ENCODE results near the gene KLF6.
A peak's percentile ranks its signal among the peaks of the same experiment; 100 is the strongest.

The KLF6 gene

DNA sequence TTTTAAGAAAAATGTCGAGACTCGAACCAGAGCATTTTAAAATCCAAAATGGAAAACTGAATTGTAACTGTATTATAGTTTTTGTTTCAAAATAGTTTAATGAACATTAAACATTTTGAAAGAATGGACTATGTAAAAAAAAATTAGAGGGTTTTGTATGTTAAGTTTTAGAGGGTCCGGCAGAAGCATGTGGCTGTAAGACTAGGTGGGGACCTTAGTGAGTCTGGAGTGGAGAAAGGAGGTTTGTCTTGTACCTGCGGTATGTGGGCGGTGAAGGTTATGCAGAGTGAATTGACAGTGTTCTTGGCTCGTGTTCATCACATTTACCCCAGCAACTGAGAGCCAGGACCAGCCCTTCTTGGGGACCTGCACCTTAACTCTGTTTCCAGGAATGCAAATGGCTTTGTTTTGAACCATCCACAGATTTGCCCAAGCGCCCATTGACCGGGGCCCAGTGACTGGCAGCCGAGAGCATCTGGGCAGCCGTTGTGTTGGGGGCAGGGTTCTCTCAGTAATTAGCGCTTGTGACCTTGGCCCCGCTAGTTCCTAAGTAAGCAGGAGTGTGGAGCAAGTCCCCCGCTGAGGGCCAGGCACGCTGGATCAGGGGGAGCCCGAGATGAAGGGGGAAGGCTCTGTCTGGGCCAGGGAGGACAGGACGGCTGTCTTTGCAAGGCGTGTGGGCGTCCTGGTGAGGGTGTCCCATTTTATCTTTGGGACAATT, 1.4 kb upstream of the KLF6 start:
- peak; percentile 61 for DNase-seq

DNA sequence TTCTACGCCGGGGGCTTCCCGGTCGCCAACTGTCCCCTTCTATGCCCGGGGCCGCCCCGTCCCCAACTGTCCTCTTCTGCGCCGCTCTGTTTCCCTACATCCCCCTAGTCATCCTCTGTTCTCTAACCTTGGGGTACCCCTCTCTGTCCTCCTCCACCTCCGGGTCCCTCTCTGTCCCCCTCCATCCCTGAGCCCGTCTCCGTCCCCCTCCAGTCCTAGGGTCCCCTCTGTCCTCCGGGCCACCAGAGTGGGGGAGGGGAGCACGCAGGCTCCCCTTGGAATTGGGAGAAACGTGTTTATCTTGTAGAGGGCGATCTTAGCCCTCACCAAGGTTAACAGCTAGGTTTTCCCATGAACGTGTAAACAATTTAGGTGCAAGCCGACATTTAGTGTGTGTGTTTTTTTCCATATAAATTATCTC, 852 bp upstream of the KLF6 start:
- DNase-seq, result peak; percentile 63

DNA sequence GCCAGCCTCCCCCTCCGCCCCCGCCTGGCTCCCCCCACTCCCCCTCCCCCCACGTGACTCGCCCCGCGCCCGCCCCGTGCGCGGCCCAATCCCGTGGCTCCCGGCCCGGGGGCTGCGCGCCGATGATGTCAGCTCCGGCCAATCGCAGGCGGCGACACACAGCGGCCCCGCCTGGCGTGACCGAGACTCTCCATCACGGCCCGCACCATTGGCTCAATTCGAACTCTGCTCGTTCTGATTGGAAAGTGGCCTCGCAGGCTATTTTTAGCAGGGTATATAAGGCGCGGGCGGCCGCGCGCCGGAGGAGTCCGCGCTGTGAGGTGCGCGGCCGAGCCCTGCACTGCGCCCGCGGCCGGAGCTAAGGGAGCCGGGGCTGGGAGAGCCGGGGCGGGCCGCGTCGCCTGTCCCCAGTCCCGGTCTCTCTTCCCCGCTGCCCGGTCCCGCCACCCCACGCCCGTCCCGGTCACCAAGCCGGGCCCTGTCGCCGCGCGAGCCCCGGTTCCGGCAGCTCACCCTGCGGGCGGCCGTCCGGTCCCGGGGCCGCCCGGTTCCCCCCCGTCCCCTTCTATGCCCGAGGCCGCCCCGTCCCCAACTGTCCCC, 342 bp upstream of the KLF6 start:
- DNase-seq, result peak; percentile 99

DNA sequence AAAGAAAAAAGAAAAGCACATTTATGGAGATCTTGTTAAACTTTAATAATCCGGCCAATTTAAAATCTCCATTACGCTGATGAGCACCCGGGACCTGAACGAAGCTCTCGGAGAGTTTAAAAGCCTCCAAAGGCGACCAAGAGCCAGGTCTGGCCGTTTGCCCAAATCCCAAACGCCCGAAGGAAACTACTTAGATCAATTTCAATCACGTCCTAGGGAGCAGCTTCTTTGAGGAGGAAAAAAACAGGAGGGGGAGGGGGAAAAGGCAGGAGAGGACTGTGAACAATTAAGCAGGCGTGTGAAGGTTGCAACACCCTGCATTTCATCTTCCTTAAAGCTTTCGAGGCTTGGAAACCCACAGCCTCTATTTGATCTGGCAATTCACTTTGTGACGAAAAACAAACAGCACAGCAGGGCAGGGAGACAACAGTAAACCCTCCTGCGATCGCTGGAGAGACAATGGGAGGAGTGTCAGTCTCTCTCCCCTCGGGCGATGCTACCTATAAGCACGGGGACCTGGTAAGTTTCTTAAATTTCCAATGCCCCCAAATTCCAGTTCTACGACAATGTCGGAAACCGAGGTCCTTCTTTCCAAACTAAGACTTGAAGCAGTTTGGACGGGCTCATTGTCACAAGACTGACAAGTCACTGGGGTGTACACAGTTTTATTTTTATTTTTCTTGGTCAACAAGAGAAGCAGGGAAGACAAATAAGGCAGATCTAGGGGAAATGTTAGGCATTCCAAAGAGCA, 1.2 kb downstream of the KLF6 start:
- DNase-seq, result no peak

DNA sequence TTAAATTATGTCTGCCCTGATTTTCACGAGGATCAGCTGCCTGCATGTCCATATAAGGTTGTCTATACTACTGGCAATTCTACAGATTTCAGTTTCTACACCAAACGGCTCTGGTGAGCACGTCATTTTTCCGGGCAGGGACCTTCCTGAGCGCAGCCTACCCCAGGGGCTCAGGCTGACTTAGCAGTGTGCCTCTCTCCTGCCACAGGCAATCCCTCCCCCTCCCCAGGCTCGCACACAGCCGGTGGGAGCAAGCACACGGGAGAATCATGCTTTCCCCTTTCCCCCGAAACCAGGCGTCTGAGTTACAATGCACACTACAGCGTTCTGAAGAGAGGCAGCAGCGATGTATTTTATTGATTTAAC, 1.7 kb downstream of the KLF6 start:
- peak; percentile 79 for DNase-seq

DNA sequence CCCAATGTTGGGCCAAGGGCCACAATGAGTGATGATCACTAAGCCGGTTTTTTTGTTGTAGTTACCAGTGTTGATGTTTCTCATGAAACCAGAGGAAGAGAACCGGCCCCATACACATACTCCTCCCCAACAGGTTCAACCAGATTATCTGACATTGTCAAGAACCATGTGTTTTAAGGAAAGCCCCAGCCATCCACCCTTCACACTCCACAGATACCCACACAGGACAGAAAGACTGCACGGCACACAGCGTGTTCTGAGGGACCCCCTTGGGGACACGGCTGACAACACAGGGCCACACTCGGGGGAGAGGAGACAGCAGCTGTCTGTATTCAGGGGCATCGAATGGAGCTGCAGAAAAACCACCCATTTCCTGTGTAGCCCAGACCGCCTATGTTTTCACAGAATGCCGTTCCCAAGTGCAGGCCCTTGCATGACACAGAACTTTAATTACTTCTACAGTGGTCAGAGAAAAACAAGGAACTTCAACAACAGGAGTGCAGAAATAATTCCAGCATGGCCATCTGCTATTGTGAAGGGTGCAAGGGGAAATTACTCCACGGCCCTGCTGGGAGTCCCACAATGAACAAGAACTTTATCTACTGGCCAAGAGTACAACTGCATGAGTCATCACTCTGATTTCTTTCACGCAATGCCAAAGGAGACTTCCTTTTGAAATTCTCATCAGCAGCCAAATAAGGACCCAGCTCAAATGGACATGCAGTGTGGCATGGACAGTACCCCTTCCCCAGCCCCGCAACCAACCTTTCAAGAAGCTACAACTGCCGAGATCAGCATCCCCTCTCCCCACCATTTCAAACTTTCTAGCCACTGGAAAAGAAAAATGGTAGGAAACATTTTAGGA, 2.3 kb downstream of the KLF6 start:
- peak; percentile 65 for DNase-seq

DNA sequence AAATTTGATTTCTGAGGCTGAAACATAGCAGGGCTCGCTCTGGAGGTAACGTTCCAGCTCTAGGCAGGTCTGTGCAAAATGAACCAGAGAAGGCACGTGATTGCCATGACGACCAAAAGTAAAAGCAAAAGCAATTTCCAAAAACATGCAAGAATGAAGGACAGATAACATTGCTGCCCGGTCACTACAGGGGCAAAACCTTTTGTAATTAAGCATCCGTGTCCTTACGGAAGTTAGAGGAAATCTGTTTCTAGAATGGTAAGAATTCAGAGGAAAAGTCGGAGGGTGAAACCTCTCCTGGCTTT, 2.9 kb downstream of the KLF6 start:
- DNase-seq, result no peak

DNA sequence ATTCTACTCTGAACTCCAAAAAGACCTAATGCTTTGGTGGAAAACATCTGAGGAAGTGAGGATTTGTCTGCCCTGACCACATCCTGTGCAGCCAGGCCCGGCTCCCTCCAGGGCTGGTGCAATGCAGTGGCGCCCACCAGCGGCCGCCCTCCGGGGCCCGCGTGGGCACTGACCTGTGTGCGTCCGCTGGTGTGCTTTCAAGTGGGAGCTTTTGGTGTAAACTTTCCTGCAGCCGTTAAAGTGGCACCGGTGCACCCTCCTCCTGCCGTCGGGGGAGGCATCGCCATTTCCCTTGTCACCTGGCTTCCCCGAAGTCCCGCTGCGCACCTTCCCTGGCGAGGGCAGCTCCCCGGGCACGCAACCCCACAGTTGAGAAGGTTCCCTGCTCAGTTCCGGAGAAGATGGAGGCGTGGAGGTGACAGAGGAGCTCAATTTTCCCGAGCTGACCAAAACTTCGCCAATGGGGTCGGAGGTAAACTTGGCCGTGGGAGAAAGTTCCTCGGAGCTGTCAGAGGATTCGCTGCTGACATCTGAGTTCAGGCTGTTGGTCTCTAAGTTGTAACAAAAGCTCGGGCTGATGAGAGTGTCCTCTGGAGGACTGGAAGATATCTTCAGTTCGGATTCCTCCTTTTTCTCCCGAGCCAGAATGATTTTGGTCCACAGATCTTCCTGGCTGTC, 3.4 kb downstream of the KLF6 start:
- peak; percentile 67 for DNase-seq

DNA sequence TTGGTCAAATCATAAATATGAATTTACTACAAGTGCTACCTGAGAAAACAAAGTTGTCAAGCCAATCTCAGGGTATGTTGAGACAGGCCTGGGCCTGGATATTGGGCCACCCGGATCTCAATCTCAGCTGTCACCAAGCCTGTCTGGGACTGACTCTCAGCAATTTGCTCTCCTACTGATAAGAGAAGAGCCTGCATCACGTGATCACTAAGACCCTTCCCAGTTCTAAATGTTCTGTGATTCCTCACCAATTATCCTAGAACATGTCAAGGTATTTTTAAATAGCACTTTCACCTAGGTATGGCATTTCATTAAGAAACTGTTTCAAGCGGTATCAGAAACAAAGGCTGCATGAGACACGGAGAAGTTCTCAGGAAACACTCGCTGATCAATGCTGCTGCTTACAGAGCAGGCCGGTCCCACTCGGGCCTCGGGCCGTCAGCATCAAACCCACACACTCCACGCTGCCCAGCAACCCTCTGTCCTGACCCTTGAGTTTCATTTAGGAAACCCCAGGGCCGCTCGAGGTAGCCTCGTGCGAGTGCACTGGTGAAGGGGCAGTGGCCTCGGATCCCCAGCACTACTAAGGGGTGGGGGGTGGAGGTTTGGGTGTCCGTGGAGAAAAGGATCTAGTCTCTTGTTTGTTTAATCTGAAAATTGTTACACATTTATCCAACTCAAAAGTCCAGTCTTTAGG, 4.1 kb downstream of the KLF6 start:
- no peak for DNase-seq

DNA sequence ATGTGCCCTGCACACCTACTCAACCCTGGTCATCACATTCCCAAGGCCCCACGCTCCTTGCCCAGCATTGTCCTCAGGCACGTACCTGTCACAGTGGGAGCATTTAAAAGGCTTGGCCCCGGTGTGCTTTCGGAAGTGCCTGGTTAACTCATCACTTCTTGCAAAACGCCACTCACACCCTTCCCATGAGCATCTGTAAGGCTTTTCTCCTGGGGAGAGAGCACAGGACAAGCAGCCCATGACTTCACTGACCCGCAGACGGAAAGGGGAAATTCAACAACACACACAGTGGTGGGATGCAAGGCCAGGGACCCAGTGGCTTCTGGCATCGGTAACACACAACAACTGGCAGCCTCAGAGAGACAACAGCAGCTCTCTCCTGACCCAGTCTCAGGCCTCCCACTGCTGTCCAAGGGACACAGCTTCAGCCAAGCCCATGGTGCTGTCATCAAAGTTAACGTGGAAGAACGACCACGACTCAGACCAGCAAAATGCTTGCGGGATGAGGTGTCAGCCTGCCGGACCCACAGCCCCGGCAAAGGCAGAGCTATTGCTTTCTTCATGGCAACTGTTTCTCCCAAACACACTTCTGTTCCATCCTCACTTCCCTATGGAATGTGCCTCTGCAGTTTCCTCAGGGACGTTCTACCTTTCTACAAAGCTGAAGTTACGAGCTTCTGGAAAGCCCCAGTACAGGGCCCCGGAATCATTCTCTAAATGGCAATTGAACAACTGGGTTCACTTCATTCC, 4.8 kb downstream of the KLF6 start:
- no peak for DNase-seq

DNA sequence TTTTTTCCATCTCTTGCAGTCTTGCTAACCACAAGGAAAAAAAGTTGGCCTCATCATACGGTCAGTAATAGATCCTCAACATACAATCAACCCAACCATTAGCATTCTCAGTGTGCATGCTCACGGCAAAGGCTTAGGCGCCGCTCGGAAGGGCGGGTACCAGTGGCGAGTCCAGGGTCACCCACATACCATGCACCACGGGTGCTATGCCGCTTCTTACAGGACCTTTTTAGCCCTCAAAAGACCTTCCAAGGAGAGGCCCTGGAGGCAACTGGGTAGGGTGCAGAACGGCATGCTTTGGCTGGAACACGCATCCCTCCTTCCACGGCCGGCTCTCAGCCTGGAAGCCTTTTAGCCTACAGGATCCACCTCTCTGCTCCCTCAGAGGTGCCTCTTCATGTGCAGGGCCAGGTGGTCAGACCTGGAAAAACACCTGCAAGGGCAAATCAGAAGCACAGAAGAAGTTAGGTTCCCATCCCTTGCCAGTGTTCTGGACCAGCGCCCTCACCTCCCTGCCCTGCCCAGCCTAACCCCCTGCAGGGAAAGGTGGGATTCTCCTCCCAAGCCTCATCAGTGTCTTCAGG, 5.8 kb downstream of the KLF6 start:
- DNase-seq, result no peak

DNA sequence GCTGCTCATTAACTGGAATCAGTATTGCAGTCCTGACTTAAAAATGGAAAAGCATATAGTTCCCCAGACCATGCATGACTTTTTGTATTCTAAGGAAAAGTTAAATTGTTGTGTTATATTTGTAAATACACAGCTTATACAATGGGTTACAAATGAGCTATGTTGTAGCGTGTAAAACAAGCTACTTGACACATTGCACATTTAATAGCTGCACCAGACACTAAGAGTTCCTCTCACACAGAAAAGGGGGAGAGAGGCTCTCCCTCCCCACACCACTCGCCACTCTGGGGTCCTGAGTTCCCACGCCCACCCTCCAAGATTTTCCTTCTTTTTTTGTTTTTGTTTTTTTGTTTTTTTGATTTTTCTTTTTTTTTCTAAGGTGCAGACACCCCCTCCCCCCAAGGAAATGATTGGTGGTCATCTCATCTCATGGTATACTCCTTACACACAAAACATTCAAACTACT, 6.3 kb downstream of the KLF6 start:
- no peak for DNase-seq

DNA sequence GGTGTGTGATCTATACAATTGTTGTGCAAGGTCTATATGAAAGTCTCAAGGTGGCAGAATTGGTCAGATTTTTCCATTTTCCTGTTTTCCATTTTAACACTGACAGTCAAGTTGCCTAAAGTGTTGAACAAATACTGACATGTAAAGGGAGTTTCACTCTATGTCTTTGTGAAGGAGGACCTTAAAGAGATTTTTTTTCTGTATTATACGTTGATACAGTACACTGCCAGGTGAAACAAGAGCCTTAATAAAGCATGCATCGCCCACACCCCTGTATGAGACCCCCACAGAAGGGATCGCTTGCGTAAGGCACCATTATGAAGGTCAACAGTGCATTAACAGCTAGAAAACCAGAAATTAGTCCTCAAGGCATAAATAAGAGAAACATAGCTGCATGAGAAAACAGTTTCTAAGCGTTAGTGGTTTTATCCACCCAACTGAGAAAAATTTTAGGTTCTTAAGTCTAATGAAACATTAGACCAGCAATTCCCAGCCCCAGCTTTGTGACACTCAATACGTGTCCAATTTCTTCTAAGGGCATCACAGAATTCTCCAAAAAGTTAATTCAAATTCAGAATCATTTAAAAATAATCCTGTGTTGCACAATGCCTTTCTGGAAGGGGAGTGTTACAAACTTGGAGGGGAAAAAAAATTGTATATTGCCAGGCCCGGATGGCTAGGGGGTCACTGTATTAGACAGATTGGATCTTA, 6.9 kb downstream of the KLF6 start:
- DNase-seq, result peak; percentile 24

DNA sequence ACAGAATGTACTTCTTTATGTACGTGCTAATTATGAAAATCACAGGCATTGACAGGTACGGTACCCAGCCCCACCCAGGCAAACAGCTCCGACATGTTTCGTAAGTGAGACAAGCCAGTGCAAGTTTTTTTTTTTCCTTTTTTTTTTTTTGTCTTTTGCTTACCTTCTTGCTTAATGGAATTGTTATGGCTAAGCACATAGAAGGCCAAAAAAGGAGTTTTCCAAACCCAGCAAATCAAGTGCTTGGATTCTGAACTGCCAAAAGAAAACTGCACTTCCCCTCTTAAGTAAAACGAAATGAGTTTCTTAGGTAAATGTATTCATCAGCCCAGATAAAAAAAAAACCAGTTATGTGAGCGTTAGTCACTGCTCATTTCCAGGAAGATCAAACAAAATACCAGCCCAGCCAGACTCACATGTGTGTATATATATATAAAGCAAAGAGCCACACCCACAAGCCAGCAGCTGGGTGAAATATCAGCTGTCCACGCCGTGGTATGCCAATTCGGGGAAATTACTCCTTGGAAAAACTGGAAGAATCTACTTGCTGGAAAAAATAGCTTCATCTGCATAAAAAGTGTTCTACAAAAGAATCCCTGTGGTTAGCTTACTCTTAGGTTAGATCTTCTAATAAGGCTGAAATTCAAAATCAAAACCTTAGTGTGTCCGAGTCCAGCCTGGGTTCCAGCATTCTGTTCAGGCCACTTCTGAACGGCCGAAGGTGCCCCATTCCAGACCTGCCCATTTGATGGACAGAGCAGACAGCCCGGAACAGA, 8.0 kb downstream of the KLF6 start:
- peak; percentile 55 for DNase-seq

DNA sequence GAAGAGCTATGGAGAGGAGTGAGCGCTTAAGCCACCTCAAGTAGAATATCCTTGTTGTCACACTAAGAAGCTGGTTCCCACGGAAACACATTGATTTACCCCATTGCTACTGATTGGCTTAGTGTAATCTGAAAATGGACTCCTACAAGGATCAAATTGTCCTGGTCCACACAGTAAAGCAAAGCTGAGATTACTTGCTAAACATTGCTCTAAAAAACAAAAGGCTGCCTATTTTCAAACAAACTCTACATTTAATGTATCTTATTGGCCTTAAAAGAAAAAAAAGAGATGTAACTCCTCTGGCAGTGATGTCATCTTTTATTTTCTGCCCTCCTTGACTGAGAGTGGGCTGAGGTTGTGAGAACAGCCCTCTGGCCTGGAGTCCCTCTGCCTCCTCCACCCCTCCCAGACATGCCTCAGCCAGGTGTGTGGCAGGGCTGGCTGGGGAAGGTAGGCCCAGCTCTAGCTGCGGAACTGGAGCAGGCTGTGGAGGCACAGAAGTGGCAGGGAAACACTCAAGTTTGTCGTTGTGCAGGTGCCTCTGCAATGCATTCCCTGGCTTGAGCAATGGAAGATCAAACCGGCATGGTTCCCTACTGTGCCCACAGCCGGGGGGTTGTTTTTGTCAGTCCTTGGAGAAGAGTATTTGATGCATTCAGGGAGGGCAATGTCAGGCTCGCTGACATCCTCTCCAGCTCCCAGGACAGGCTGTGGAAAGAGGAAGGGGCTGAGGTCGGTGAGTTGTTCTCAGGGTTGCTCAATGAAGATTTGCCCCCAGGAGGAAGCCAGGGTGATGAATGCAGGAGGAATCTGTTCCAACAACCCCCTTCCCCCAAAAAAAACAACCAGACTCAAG, 9.1 kb downstream of the KLF6 start:
- DNase-seq, result peak; percentile 36

DNA sequence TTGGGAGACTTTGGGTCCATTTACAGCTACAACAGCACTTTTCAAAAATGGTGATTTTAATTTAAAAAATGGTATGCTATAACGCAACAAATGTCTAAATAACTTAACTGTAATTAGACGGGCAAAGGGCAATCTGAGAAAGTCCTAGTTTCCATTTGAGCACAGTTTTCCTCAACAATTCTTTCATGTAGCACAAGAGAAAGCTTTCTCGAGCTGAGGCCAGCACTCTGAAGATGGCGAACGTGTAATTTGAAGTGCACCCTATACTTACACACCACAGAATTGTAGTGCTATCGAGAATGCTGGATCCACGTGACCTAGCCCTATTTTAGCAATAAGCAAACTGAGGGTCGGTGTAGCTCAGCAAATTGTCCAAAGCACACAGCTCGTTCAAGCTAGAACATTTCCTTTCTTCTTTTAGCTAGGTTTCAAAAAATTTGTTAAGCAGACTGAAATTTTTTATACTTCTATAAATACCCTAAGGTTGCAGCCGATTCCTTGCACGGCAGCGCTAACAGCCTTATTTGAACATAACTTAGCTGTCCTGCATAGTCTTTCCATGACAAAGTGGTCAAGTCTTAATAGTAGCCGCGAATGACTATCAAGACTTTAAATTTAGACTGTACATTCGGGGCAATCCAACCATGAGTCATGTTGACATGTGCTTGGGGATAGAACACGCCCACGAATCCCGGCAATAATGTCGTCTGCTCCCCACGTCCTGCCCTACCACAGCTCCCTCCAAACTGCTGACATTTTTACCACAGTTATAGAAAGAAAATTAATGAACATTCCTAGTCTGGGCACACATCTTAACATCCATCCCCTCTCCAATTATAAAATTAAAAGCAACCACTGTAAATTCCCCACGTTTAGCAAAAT, 10.0 kb downstream of the KLF6 start:
- peak; percentile 34 for DNase-seq
